Amniotic epithelial cell (primary cell): Measurements from ENCODE around the gene GALNT9.
"Not testable (repeated sequence)": the region's sequence is repeated elsewhere in the genome, so short reads cannot be mapped to it uniquely, and the experiment has no call there.

Experiments
- DNase-seq: peaks from one replicate; pipeline ENCODE4 v3.0.0-alpha.2; 2010; ENCODE audit warnings: low read depth

Gene GALNT9

DNA sequence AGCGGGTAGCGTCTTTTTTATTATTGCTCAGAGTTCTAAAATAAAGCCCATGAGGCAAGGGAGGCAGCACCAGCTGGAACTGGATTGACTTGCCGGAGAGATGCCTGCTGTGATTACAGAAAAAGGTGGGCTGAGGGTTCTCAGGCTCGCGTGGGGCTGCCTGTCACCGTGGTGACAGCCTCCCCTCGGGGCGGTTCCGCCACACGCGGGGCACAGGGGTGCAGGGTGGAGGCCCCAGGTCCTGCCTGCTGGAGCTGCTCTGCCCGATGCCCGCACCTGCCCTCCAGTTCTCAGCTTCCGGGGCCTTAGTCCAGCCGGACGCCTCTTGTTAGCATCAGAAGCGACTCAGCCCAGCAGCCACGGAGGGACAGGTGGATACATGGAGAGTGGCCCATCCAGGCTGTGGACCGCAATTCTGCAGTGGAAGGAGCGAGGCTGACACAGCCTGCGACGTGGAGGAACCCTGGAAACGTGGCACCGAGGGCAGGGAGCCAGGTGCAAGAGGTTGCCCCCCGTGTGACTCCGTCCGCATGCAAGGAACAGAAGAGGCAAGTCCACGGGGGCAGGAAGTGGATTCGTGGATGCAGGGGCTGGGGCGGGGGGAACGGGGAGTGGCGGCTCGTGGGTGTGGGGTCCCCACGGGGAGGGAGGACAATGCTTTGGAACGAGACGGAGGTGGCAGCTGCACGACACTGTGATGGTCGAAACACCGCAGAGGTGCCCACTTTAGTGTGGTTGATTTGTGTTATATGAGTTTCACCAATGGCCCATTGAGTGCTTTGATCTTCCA lies 79.5 kb downstream of the GALNT9 start:
- DNase-seq, result no peak

DNA sequence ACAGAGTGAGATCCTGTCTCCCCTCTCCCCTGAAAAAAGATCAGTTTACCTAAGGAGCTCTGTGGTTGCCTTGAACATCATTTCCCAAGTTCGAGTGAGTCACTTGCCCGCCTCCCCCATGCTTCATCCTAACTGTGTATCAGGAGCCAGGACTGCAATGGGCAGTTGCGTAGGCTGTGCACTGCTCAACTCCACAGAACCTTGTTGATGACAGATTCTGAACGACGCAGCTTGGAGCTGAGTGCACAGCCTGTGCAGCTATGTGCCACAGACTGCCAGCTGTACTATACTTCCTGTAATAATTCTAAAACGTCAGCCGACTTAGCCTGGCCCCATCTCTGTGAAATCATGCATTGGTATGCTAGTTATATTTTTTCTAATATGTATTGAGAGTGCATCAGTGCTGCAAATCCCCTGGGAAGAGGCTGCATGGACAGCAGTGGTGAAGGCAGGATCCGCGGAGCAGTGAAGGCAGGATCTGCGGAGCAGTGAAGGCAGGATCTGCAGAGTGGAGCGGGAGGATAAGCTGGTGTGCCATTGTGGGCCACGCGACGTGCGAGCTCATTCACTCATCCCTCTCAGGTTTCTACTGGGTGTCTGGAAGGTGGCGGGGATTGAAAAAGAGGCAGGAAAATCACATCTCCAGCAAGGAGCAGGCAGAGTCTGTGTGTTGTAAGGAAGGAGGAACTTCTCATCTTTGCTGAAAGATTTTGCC lies 80.8 kb downstream of the GALNT9 start:
- peak; percentile 71 for DNase-seq

DNA sequence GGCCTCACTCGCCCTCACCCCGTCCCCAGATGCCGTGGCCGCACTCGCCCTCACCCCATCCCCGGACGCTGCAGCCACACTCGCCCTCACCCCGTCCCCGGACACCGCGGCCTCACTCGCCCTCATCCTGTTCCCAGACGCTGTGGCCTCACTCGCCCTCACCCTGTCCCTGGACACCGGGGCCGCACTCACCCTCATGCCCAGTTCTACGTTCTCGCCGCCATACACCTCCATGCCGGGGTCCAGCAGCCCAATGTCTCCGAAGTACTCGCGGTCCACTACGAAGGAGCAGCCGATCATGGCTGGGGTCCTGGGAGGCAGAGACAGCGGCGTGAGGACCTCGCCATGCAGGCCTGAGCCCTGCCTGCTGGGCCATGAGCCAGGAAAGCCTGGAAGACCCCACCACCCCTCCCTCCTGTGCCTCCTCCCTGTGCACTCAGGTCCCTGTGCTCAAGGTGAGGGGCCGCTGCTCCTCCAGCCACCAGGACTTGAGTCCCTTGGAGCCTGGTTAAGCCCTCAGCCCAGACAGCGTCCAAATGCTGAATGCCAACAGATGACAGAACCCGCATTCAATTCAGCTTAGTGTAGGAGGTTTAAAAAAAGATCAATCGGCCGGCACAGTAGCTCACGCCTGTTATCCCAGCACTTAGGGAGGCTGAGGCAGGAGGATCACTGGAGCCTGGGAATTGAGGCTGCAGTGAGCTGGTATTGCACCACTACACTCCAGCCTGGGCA lies 81.5 kb downstream of the GALNT9 start:
- no peak for DNase-seq

- DNase-seq, result no peak
These were observed 82.2 kb downstream of the GALNT9 start for GRCh38 chr12:132246997-132247717.

DNA sequence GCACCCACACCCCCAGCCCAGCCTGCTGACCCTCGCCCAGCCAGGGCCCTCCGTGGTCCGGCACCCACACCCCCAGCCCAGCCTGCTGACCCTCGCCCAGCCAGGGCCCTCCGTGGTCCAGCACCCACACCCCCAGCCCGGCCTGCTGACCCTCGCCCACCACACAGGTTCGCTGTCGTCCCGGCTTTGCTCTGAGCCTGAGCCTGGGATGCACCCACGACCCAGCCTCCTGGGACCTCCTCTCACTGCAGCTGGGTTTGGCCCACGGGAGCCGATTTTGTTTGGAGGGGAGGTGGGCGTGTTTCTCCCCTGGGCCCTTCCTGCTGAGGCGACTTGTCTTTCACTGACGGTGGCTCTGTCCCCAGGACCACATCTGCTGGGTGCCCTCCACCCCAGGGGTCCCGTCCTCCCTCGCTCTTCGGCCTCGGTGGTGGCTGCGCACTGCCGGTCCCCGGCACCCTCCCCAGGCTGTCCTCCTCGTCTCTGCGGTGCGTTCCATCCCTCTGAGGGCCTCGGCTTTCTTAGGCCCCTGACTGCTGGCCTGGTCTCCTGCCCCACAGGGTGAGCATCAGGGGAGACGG lies 83.8 kb downstream of the GALNT9 start:
- no peak for DNase-seq

DNA sequence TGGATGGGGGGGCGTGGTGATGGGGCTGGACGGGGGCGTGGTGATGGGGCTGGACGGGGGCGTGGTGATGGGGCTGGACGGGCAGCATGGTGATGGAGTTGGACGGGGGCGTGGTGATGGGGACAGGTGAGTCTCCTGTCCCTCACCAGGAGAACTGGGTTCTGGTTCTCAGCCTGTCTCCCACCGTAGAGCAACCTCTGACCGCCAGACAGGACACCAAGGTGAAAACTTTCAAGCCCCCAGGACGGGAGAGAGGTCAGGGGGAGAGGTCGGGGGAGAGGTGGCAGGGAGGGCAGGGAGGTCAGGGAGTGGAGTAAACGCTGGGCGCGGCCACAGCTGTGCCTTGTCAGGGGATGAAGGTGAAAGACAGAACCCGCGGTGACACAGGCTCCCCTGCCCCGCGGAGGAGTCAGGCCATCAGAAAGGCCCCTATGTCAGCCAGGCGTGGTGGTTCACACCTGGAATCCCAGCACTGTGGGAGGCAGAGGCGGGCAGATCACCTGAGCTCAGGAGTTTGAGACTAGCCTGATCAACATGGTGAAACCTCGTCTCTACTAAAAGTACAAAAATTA lies 84.6 kb downstream of the GALNT9 start:
- DNase-seq, result no peak

DNA sequence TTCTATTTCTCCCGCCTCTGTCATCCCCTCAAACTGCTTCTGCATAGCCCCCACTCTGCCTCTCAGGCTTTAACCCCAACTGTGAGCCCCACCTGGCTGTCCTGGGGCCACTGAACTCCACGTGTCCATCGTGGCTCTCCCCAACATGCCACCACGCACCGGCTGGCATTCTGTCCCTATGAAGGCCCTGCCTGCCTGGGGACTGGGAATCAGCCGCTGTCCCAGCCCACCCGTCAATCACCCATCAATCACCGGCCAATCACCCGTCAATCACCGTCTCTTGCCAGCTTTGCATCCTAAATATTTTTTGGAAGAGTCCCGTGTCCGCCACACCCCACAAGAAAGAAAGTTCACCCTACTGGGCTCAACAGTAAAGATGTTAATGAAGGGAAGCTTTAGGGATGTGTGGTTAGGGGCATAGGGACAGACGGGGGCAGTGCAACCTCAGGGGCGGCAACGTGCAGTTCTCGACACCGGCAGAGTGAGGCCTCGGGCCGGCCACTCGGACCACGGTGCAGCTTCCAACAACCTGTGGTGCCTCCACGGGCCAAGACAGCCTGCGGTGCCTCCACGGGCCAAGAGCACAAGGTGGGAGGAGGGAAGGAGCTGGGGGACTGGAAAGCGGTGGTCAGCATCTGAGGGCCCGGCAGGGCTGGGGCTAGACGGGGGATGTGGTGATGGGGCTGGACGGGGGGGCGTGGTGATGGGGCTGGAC lies 85.6 kb downstream of the GALNT9 start:
- no peak for DNase-seq

DNA sequence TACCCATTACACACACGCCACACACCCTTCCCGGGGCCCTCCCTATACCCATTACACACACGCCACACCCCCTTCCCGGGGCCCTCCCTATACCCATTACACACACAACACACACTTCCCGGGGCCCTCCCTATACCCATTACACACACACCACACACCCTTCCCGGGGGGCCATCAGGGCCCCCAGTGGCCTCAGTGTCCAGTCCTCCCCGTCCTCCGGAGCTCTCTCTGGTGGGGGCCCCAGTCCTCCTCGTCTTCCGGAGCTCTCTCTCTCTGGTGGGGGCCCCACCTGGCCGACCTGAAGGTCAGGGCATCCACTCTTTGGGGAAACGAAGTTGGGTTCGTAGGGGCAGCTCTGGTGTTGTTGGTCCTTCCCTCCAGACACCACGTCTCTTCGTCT lies 86.2 kb downstream of the GALNT9 start:
- DNase-seq, result not testable (repeated sequence)

DNA sequence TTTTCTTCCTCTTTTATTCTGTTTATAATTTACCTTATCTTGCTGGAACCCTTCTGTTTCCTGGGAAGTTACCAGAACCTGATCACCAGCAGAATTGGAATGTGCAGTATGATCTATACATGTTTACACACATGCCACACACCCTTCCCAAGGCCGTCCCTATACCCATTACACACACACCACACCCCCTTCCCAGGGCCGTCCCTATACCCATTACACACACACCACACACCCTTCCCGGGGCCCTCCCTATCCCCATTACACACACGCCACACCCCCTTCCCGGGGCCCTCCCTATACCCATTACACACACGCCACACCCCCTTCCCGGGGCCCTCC lies 88.8 kb downstream of the GALNT9 start:
- not testable (repeated sequence) for DNase-seq

DNA sequence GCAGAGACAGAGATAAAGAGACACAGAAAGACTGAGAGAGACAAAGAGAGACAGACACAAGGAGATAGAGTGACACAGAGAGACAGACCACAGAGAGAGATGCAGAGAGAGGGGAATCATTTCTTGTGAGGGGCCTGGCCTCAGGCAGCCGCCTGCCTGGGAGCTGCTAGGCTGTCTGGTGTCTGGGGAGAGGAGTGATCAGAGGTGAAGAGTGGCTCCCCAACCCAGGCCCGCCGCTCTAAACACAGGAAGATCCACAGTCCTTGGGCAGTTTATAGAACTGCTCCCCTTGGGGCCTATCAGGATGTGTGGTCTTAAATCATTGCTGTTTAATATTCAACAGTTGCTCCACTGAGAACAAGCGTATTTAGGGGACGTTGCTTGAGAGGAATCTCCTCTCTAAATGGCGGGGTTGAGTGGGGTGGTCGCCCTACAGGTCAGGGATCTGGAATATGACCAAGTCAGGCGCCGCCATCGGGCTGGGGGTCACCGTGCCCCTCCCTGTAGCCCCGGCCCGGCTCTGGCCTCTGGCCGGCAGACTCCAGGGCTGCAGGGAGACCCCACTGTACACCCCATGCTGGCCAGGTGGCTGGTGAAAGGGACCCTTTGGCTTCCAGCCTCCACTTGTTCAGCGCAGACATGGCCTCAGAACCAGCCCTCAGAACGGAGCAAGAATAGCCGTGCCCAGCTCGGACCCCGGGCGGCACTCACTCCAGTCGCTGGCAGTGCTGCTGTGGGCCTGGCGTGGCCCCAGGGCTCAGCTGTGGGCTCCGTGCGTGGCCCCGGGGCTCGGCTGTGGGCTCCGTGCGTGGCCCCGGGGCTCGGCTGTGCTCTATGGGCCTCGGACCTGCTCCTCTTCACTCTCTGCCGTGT lies 89.4 kb downstream of the GALNT9 start:
- DNase-seq, result no peak

DNA sequence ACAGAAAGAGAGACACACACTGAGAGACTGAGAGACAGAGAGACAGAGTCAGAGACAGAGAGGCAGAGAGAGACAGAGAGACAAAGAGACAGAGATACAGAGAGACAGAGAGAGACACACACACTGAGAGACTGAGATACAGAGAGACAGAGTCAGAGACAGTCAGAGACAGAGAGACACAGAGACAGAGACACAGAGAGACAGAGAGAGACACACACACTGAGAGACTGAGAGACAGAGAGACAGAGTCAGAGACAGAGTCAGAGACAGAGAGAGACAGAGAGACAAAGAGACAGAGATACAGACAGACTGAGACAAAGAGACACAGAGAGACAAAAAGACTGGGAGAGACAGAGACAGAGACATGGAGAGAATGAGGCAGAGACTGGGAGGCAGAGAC lies 90.0 kb downstream of the GALNT9 start:
- no peak for DNase-seq

- DNase-seq, result no peak
These were observed 90.5 kb downstream of the GALNT9 start for GRCh38 chr12:132238884-132239283.

GRCh38 chr12:132238488-132238854 lies 90.9 kb downstream of the GALNT9 start:
- no peak for DNase-seq

DNA sequence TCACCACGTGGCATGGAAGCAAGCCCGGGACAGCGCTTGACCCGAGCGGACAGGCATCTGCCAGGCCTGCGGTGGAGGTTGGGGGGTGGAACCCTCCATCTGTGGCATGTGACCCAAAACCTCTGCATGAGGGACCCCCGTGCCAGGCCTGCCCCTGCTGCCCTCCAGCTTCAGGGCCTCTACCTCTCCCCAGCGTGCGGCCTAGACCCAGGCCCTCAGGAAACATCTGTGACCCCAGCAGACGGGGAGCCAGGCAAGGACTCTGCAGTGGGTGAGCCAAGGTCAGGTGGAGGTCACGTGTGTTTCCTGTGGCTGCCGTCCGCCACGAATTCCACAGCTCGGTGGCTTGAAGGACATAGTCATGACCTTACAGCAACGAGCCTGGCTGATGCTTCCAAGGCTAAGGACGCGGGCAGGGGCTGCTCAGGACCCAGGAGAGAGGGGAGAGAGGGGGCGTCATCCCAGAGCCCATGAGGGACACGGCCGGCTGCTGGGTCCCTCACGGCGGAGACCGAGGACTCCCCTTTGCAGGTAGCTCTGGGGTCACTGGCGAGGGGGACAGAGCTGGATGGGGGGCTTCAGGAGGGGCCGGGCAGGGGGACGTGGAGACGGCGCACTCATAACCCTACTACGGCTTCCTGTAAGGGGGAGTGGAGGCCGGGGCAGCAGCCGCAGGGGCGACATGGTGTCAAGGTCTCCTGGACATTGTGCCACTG lies 91.5 kb downstream of the GALNT9 start:
- DNase-seq, result no peak

- no peak for DNase-seq
These were observed 92.2 kb downstream of the GALNT9 start for GRCh38 chr12:132236930-132237771.

DNA sequence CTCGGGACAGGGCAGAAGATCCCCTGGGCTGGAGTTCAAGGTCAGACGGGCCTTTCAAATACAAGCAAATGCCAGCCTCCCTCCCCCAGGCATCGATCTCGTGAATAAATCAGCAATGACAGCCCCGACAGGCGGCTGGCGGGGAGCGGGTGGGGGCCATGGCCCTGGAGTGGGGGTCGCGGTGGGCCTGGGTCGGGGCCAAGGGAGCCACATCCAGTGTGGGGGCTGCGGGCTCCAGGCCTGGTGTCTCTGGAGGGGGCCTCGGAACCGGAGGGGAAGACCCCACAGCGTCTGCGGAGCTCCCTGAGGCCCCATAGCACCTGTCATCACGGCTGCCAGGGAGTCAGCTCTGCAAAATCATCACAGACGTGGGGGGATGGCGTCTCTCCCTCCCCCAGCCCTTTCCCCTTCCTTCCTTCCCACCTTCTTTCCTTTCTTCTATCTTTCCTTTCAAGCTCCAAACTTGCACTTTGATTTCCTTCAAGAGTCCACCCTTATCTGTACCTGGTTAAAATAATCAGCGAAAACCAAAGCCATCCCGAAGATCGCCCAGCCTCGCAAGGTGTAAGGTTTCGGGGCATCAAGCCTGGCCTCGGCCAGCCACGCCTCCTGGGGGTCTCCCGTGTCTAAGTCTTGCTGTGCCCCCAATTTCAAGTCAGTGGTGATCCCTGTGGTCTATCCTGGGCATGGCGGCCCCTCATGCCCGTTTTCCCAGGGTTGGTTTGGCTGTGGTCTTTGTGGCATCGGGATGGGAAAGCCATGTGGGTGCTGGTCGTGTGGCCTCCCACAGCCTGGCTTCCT lies 93.1 kb downstream of the GALNT9 start:
- DNase-seq, result no peak

DNA sequence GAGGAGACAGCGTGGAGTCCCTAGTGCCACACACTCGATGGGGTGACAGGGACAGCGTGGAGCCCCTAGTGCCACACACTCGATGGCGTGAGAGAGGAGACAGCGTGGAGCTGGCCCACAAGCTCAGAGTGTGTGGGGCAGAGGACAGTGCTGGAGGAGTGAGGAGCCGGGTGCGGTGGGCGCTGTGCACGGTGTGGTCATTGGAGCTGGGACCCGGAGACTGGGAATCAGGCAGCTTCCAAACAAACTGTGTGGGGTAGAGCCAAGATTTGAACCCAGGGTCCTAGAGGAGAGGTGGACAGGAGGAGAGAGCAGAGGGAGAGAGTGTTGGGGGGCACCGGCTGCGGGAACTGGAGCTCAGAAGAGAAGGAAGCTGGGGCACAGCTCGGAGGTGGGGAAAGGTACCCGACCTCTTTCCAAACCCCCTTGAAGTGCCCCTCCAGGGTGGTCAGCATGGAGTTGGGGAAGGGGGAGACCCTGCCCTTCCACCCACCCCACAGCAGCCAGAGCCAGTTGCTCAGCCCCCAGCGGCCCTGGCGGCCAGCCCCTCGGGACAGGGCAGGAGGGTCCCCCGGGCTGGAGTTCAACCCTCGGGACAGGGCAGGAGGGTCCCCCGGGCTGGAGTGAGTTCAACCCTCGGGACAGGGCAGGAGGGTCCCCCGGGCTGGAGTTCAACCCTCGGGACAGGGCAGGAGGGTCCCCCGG lies 94.1 kb downstream of the GALNT9 start:
- DNase-seq, result no peak
